ENCODE data around the gene KLHDC4.

Gene KLHDC4

DNA sequence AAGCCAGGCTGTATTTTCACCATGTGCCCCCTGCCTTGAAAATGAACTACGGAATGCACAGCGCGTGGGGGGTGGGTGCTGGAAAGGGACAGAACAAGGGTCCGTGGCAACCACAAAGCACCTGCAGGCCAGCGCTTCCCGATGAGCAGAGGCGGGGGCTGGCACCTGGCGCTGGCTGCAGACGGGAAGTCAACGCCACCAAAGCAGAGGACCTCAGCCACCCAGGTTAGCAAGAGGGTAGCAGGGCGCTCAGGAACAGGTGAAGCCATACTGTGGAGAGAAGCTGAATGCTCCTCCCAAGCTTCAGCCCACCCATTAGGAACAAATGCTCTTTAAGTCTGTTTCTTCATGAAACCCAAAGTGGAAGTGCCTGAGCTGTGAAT lies 64.7 kb downstream of the KLHDC4 start:
- H3K18ac ChIP-seq (ENCODE audit: low read depth in 1 of 2, low read length in 2 of 2), result no peak overlapping the region
- H3K27me3 ChIP-seq (ENCODE audit: control insufficient read depth in 1 of 2, insufficient read depth in 1 of 2, low read length in 2 of 2), result no peaks in the 10 kb centered on the region
- DNase-seq, result no peak
- H3K23ac ChIP-seq (ENCODE audit: low read length in 2 of 2), result no peak overlapping the region
- no peak overlapping the region for H2AFZ ChIP-seq (ENCODE audit: low read depth, low read length)
- no peak overlapping the region for H2BK12ac ChIP-seq (ENCODE audit: low read length in 2 of 2)
- no peak overlapping the region for H4K91ac ChIP-seq (ENCODE audit: low read length)
- H2BK120ac ChIP-seq (ENCODE audit: low read depth, low read length), result no peak overlapping the region
- H3K4me1 ChIP-seq (ENCODE audit: control insufficient read depth, insufficient read depth, low read depth, low read length), result peaks cover 4% of the 10 kb centered on the region
- H3K9me3 ChIP-seq (ENCODE audit: control insufficient read depth, low read length), result no peaks in the 10 kb centered on the region
- H3K4me3 ChIP-seq (ENCODE audit: insufficient read depth in 1 of 2, low read depth in 1 of 2, low read length in 2 of 2), result no peak overlapping the region
- no peak overlapping the region for H3K4me2 ChIP-seq (ENCODE audit: low read length, poor library complexity, severe bottlenecking)
- H2BK15ac ChIP-seq (ENCODE audit: low read depth, poor library complexity, severe bottlenecking), result no peak overlapping the region
- H4K8ac ChIP-seq (ENCODE audit: low read length), result no peak overlapping the region
- no peak overlapping the region for H2AK5ac ChIP-seq (ENCODE audit: low read length, severe bottlenecking)
- H2BK5ac ChIP-seq (ENCODE audit: low read depth, low read length, poor library complexity, severe bottlenecking), result no peak overlapping the region
- peaks cover 13% of the 10 kb centered on the region for H3K79me1 ChIP-seq (replicated peaks; ENCODE audit: low read length, poor library complexity, severe bottlenecking)
- no peak overlapping the region for H3K27ac ChIP-seq (ENCODE audit: low read length, poor library complexity, severe bottlenecking)
- 98% methylated on average over 11 of the region's 11 CpGs for WGBS
- H3K36me3 ChIP-seq (ENCODE audit: control insufficient read depth in 1 of 2, insufficient read depth in 2 of 2, low read depth in 1 of 2, low read length in 2 of 2), result peaks cover 14 to 76% of the 10 kb centered on the region in 2 experiments
- H3K9ac ChIP-seq (ENCODE audit: low read length), result no peak overlapping the region
- H3K4ac ChIP-seq (ENCODE audit: low read depth in 1 of 2, low read length in 2 of 2), result no peak overlapping the region
- no peak overlapping the region for H3K14ac ChIP-seq (ENCODE audit: low read length in 2 of 2)

DNA sequence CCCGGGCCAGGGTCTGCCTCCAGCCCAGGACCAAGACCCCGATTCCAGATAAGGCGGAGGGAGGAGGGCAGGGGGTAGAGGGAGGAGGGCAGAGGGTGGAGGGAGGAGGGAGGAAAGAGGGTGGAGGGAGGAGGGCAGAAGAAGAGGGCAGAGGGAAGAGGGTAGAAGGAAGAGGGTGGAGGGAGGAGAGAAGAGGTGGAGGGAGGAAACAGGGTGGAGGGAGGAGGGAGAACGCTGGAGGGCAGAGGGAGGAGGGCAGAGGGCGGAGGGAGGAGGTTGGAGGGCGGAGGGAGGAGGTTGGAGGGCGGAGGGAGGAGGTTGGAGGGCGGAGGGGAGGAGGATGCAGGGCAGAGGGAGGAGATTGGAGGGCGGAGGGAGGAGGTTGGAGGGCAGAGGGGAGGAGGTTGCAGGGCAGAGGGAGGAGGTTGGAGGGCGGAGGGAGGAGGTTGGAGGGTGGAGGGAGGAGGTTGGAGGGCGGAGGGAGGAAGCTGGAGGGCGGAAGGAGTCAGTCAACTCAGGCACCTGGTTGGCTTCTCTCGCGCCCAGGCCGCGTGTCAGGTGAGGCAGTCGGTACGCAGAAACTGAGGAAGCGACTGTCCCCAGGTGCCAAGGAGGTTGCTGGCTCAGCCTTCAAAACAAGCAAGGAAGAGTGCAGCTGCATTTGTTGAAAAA lies 65.2 kb downstream of the KLHDC4 start:
- Histone ChIP-seq H4K8ac (ENCODE audit: low read length) (no peak overlapping the region), H3K18ac (ENCODE audit: low read depth in 1 of 2, low read length in 2 of 2) (no peak overlapping the region), H3K4ac (ENCODE audit: low read depth in 1 of 2, low read length in 2 of 2) (no peak overlapping the region), H4K91ac (ENCODE audit: low read length) (no peak overlapping the region), H3K23ac (ENCODE audit: low read length in 2 of 2) (no peak overlapping the region), H3K9me3 (ENCODE audit: control insufficient read depth, low read length) (no peaks in the 10 kb centered on the region), H2AK5ac (ENCODE audit: low read length, severe bottlenecking) (no peak overlapping the region), H2BK5ac (ENCODE audit: low read depth, low read length, poor library complexity, severe bottlenecking) (no peak overlapping the region), H3K4me1 (ENCODE audit: control insufficient read depth, insufficient read depth, low read depth, low read length) (no peaks in the 10 kb centered on the region), H3K27me3 (ENCODE audit: control insufficient read depth in 1 of 2, insufficient read depth in 1 of 2, low read length in 2 of 2) (no peaks in the 10 kb centered on the region), H3K4me2 (ENCODE audit: low read length, poor library complexity, severe bottlenecking) (no peak overlapping the region), H2AFZ (ENCODE audit: low read depth, low read length) (no peak overlapping the region), H3K14ac (ENCODE audit: low read length in 2 of 2) (no peak overlapping the region), H2BK15ac (ENCODE audit: low read depth, poor library complexity, severe bottlenecking) (no peak overlapping the region), H2BK12ac (ENCODE audit: low read length in 2 of 2) (no peak overlapping the region), H3K79me1 (replicated peaks; ENCODE audit: low read length, poor library complexity, severe bottlenecking) (peaks cover 13% of the 10 kb centered on the region), H3K9ac (ENCODE audit: low read length) (no peak overlapping the region), H3K36me3 (ENCODE audit: control insufficient read depth in 1 of 2, insufficient read depth in 2 of 2, low read depth in 1 of 2, low read length in 2 of 2) (peaks cover 18 to 78% of the 10 kb centered on the region in 2 experiments), H3K27ac (ENCODE audit: low read length, poor library complexity, severe bottlenecking) (no peak overlapping the region), H3K4me3 (ENCODE audit: insufficient read depth in 1 of 2, low read depth in 1 of 2, low read length in 2 of 2) (no peak overlapping the region), H2BK120ac (ENCODE audit: low read depth, low read length) (no peak overlapping the region)
- WGBS, result 96% methylated on average over 19 of the region's 19 CpGs
- DNase-seq, result no peak

DNA sequence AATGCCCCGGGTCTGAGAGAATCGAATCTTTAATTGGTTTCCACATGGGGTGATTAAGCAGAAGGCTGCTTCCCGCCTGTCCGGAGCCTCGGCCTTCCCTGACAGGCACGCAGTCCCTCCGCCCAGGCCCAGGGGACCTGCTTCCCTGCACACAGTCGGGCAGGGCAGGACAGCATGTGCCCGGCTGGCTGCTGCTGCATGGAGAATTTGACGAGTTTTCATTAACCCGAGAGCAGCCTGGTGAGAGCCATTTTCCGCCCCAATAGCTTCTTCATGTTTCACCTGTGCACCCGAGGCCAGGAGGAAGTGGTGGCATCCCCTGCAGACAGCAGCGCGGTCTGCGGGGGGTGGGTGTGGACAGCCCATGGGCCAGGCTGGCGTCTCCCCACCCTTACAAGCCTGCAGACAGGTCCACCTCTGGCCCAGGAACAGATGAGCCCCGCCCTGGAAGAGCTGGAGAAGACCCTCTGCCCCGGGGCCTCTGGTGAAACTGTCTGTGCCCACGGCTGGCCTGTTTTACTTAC lies 67.0 kb downstream of the KLHDC4 start:
- Histone ChIP-seq H3K14ac (ENCODE audit: low read length in 2 of 2) (no peak overlapping the region), H3K4me3 (ENCODE audit: insufficient read depth in 1 of 2, low read depth in 1 of 2, low read length in 2 of 2) (no peak overlapping the region), H3K4ac (ENCODE audit: low read depth in 1 of 2, low read length in 2 of 2) (no peak overlapping the region), H4K8ac (ENCODE audit: low read length) (no peak overlapping the region), H2BK120ac (ENCODE audit: low read depth, low read length) (no peak overlapping the region), H2BK12ac (ENCODE audit: low read length in 2 of 2) (no peak overlapping the region), H3K18ac (ENCODE audit: low read depth in 1 of 2, low read length in 2 of 2) (no peak overlapping the region), H3K9ac (ENCODE audit: low read length) (no peak overlapping the region), H3K27ac (ENCODE audit: low read length, poor library complexity, severe bottlenecking) (no peak overlapping the region), H2BK5ac (ENCODE audit: low read depth, low read length, poor library complexity, severe bottlenecking) (no peak overlapping the region), H2BK15ac (ENCODE audit: low read depth, poor library complexity, severe bottlenecking) (no peak overlapping the region), H3K36me3 (ENCODE audit: control insufficient read depth in 1 of 2, insufficient read depth in 2 of 2, low read depth in 1 of 2, low read length in 2 of 2) (peaks cover 18 to 86% of the 10 kb centered on the region in 2 experiments), H3K4me2 (ENCODE audit: low read length, poor library complexity, severe bottlenecking) (no peak overlapping the region), H3K79me1 (replicated peaks; ENCODE audit: low read length, poor library complexity, severe bottlenecking) (peaks cover 5% of the 10 kb centered on the region), H2AFZ (ENCODE audit: low read depth, low read length) (no peak overlapping the region), H3K4me1 (ENCODE audit: control insufficient read depth, insufficient read depth, low read depth, low read length) (no peaks in the 10 kb centered on the region), H2AK5ac (ENCODE audit: low read length, severe bottlenecking) (no peak overlapping the region), H3K27me3 (ENCODE audit: control insufficient read depth in 1 of 2, insufficient read depth in 1 of 2, low read length in 2 of 2) (no peaks in the 10 kb centered on the region), H3K9me3 (ENCODE audit: control insufficient read depth, low read length) (no peaks in the 10 kb centered on the region), H3K23ac (ENCODE audit: low read length in 2 of 2) (no peak overlapping the region), H4K91ac (ENCODE audit: low read length) (no peak overlapping the region)
- DNase-seq, result no peak
- 95% methylated on average over 20 of the region's 20 CpGs for WGBS

DNA sequence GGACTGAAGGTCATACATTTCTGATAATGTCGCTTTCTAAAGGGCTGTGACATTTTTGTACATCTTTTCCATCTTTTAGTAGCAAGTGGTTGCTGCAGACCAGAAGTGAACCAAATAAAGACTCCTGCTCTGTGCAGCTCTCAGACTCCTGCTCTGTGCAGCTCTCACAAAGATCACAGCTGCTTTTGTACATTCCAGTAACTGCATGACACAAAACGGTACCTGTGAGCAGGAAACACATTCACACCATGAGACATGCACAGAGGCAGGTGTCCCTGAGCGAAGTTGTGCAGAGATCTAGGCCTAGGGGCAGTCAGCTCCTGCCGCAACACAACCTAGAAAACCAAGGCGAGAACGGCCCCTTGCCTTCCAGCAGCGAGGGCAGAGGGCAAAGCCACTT lies 67.5 kb downstream of the KLHDC4 start:
- Histone ChIP-seq H3K27ac (ENCODE audit: low read length, poor library complexity, severe bottlenecking) (no peak overlapping the region), H2BK120ac (ENCODE audit: low read depth, low read length) (no peak overlapping the region), H2AFZ (ENCODE audit: low read depth, low read length) (no peak overlapping the region), H2BK15ac (ENCODE audit: low read depth, poor library complexity, severe bottlenecking) (no peak overlapping the region), H3K27me3 (ENCODE audit: control insufficient read depth in 1 of 2, insufficient read depth in 1 of 2, low read length in 2 of 2) (no peaks in the 10 kb centered on the region), H3K36me3 (ENCODE audit: control insufficient read depth in 1 of 2, insufficient read depth in 2 of 2, low read depth in 1 of 2, low read length in 2 of 2) (peaks cover 18 to 81% of the 10 kb centered on the region in 2 experiments), H2BK5ac (ENCODE audit: low read depth, low read length, poor library complexity, severe bottlenecking) (no peak overlapping the region), H3K4me2 (ENCODE audit: low read length, poor library complexity, severe bottlenecking) (no peak overlapping the region), H3K79me1 (replicated peaks; ENCODE audit: low read length, poor library complexity, severe bottlenecking) (peaks cover 1% of the 10 kb centered on the region), H3K23ac (ENCODE audit: low read length in 2 of 2) (no peak overlapping the region), H3K4ac (ENCODE audit: low read depth in 1 of 2, low read length in 2 of 2) (no peak overlapping the region), H4K91ac (ENCODE audit: low read length) (no peak overlapping the region), H3K9me3 (ENCODE audit: control insufficient read depth, low read length) (no peaks in the 10 kb centered on the region), H3K14ac (ENCODE audit: low read length in 2 of 2) (no peak overlapping the region), H3K9ac (ENCODE audit: low read length) (no peak overlapping the region), H3K4me1 (ENCODE audit: control insufficient read depth, insufficient read depth, low read depth, low read length) (no peaks in the 10 kb centered on the region), H4K8ac (ENCODE audit: low read length) (no peak overlapping the region), H3K4me3 (ENCODE audit: insufficient read depth in 1 of 2, low read depth in 1 of 2, low read length in 2 of 2) (no peak overlapping the region), H3K18ac (ENCODE audit: low read depth in 1 of 2, low read length in 2 of 2) (no peak overlapping the region), H2BK12ac (ENCODE audit: low read length in 2 of 2) (no peak overlapping the region), H2AK5ac (ENCODE audit: low read length, severe bottlenecking) (no peak overlapping the region)
- DNase-seq, result no peak
- WGBS, result 88% methylated on average over 7 of the region's 7 CpGs
